HAP-1 (cell line): ENCODE results near the gene MYO1D.
"Not testable (repeated sequence)": the region's sequence is repeated elsewhere in the genome, so short reads cannot be mapped to it uniquely, and the experiment has no call there.

Experiments
- DNase-seq, 2 experiments: peaks; one replicate each; pipeline ENCODE4 v3.0.0-alpha.2; 2016 to 2020; ENCODE audit warnings: low spot score in 2 of 2
- H3K27me3 ChIP-seq: fragments of 250-450 bp; sonication (Bioruptor Pico); 2 replicates; pipeline ENCODE4 v1.5.1; 2020; ENCODE audit warnings: low read depth, mild to moderate bottlenecking, moderate library complexity
- H3K36me3 ChIP-seq: fragments of 250-450 bp; sonication (Bioruptor Pico); replicated peaks from 2 replicates; pipeline ENCODE4 v1.5.1; 2020; ENCODE audit warnings: mild to moderate bottlenecking
- H3K4me1 ChIP-seq: fragments of 250-450 bp; sonication (Bioruptor Pico); 2 replicates; pipeline ENCODE4 v1.5.1; 2020; ENCODE audit warnings: mild to moderate bottlenecking
- H3K4me3 ChIP-seq: fragments of 250-450 bp; sonication (Bioruptor Pico); 2 replicates; pipeline ENCODE4 v1.5.1; 2020; ENCODE audit warnings: mild to moderate bottlenecking, moderate library complexity
- H3K9me3 ChIP-seq: fragments of 250-450 bp; sonication (Bioruptor Pico); 2 replicates; pipeline ENCODE4 v1.5.1; 2020; ENCODE audit warnings: mild to moderate bottlenecking, moderate library complexity
- in situ Hi-C: fragments of 300-500 bp; cut with MboI; formaldehyde crosslinking; loops from 3 replicates; pipeline ENCODE4 v1.14.3; 2020; ENCODE audit warnings: low sequenced_read_pairs, inconsistent platforms, mixed read lengths

MYO1D gene

GRCh38 chr17:32732296-32732642 is 144.7 kb downstream of the MYO1D start:
- H3K4me1 ChIP-seq = no peaks in the 10 kb centered on the region
- peaks cover 2% of the 10 kb centered on the region; the same call in 1 of the 2 replicates for H3K9me3 ChIP-seq
- H3K27me3 ChIP-seq = no peaks in the 10 kb centered on the region
- in situ Hi-C loops = no loop called here
- H3K4me3 ChIP-seq = no peak overlapping the region
- DNase-seq = no peak
- no peaks in the 10 kb centered on the region for H3K36me3 ChIP-seq

GRCh38 chr17:32731556-32732295 is 145.2 kb downstream of the MYO1D start:
- Histone ChIP-seq H3K27me3 (no peaks in the 10 kb centered on the region), H3K9me3 (peaks cover 2% of the 10 kb centered on the region; the same call in 1 of the 2 replicates), H3K4me3 (no peak overlapping the region), H3K36me3 (no peaks in the 10 kb centered on the region), H3K4me1 (no peaks in the 10 kb centered on the region)
- in situ Hi-C loops = no loop called here
- DNase-seq = no peak

GRCh38 chr17:32727681-32728080 is 149.2 kb downstream of the MYO1D start:
- Histone ChIP-seq H3K9me3 (peaks cover 2% of the 10 kb centered on the region; the same call in 1 of the 2 replicates), H3K36me3 (no peaks in the 10 kb centered on the region), H3K4me3 (no peak overlapping the region), H3K4me1 (no peaks in the 10 kb centered on the region), H3K27me3 (no peaks in the 10 kb centered on the region)
- no peak for DNase-seq
- in situ Hi-C loops = no loop called here

GRCh38 chr17:32725697-32726096 is 151.2 kb downstream of the MYO1D start:
- in situ Hi-C loops = no loop called here
- H3K36me3 ChIP-seq = no peaks in the 10 kb centered on the region
- no peaks in the 10 kb centered on the region for H3K27me3 ChIP-seq
- H3K4me1 ChIP-seq = no peaks in the 10 kb centered on the region
- H3K4me3 ChIP-seq = no peak overlapping the region
- DNase-seq = no peak
- H3K9me3 ChIP-seq = no peaks in the 10 kb centered on the region

- H3K4me1 ChIP-seq = no peaks in the 10 kb centered on the region
- no peak overlapping the region for H3K4me3 ChIP-seq
- in situ Hi-C loops = no loop called here
- H3K36me3 ChIP-seq = no peaks in the 10 kb centered on the region
- no peaks in the 10 kb centered on the region for H3K9me3 ChIP-seq
- no peaks in the 10 kb centered on the region for H3K27me3 ChIP-seq
- no peak for DNase-seq
Observed at GRCh38 chr17:32723310-32723955, 153.5 kb downstream of the MYO1D start.

- DNase-seq = no peak
Observed at GRCh38 chr17:32722733-32723132, 154.2 kb downstream of the MYO1D start.

GRCh38 chr17:32720671-32721070 is 156.3 kb downstream of the MYO1D start:
- in situ Hi-C loops = no loop called here
- H3K36me3 ChIP-seq = no peaks in the 10 kb centered on the region
- no peaks in the 10 kb centered on the region for H3K9me3 ChIP-seq
- H3K27me3 ChIP-seq = no peaks in the 10 kb centered on the region
- DNase-seq = no peak
- H3K4me3 ChIP-seq = no peak overlapping the region
- H3K4me1 ChIP-seq = no peaks in the 10 kb centered on the region

More at GRCh38 chr17:32722733-32723132, 154.2 kb downstream of the MYO1D start:
- no peaks in the 10 kb centered on the region for H3K27me3 ChIP-seq
- in situ Hi-C loops = no loop called here
- H3K36me3 ChIP-seq = no peaks in the 10 kb centered on the region
- H3K9me3 ChIP-seq = no peaks in the 10 kb centered on the region
- no peaks in the 10 kb centered on the region for H3K4me1 ChIP-seq
- no peak overlapping the region for H3K4me3 ChIP-seq

GRCh38 chr17:32719689-32720088 is 157.2 kb downstream of the MYO1D start:
- H3K27me3 ChIP-seq = no peaks in the 10 kb centered on the region
- H3K9me3 ChIP-seq = no peaks in the 10 kb centered on the region
- no peaks in the 10 kb centered on the region for H3K4me1 ChIP-seq
- no peak overlapping the region for H3K4me3 ChIP-seq
- in situ Hi-C loops = no loop called here
- DNase-seq = no peak
- no peaks in the 10 kb centered on the region for H3K36me3 ChIP-seq

GRCh38 chr17:32714922-32715321 is 162.0 kb downstream of the MYO1D start:
- H3K36me3 ChIP-seq, H3K27me3 ChIP-seq, in situ Hi-C loops, H3K4me3 ChIP-seq, DNase-seq, H3K9me3 ChIP-seq, H3K4me1 ChIP-seq: not testable (repeated sequence)

GRCh38 chr17:32714206-32714605 is 162.7 kb downstream of the MYO1D start:
- H3K36me3 ChIP-seq, H3K4me1 ChIP-seq, H3K9me3 ChIP-seq, H3K27me3 ChIP-seq, DNase-seq, in situ Hi-C loops, H3K4me3 ChIP-seq: not testable (repeated sequence)

GRCh38 chr17:32713081-32713480 is 163.8 kb downstream of the MYO1D start:
- Histone ChIP-seq H3K36me3 (no peaks in the 10 kb centered on the region), H3K9me3 (no peaks in the 10 kb centered on the region), H3K4me3 (no peak overlapping the region), H3K4me1 (no peaks in the 10 kb centered on the region), H3K27me3 (no peaks in the 10 kb centered on the region)
- in situ Hi-C loops = no loop called here
- DNase-seq = no peak

- in situ Hi-C loops = no loop called here
Observed at GRCh38 chr17:32709562-32709961, 167.4 kb downstream of the MYO1D start.

GRCh38 chr17:32701871-32702270 is 175.1 kb downstream of the MYO1D start:
- H3K9me3 ChIP-seq = no peaks in the 10 kb centered on the region
- in situ Hi-C loops = no loop called here
- no peak overlapping the region for H3K4me3 ChIP-seq
- no peaks in the 10 kb centered on the region for H3K27me3 ChIP-seq
- H3K36me3 ChIP-seq = no peaks in the 10 kb centered on the region
- no peaks in the 10 kb centered on the region for H3K4me1 ChIP-seq
- DNase-seq = no peak

More at GRCh38 chr17:32709562-32709961, 167.4 kb downstream of the MYO1D start:
- Histone ChIP-seq H3K36me3 (no peaks in the 10 kb centered on the region), H3K9me3 (no peaks in the 10 kb centered on the region), H3K27me3 (no peaks in the 10 kb centered on the region), H3K4me3 (no peak overlapping the region), H3K4me1 (no peaks in the 10 kb centered on the region)
- no peak for DNase-seq

- Histone ChIP-seq H3K36me3 (no peaks in the 10 kb centered on the region), H3K4me3 (no peak overlapping the region), H3K9me3 (no peaks in the 10 kb centered on the region), H3K4me1 (no peaks in the 10 kb centered on the region), H3K27me3 (no peaks in the 10 kb centered on the region)
- in situ Hi-C loops = no loop called here
- DNase-seq = no peak
Observed at GRCh38 chr17:32699247-32699646, 177.7 kb downstream of the MYO1D start.
